Peyer's patch (tissue), 4 donors: ENCODE measurements around the gene FARP1. TPM values are rescaled to one million over a fixed set of nuclear protein-coding genes. Genes with fewer than 3 reads are reported as not detected.
A peak's percentile ranks its signal among the peaks of the same experiment; 100 is the strongest.

Source experiments
- DNase-seq, 3 donors: peaks; one replicate each; pipeline ENCODE4 v3.0.0-alpha.2; 2017 to 2019
- H3K27ac ChIP-seq, 4 donors: fragments of 200-600 bp; sonication (generic); one replicate each; pipeline ENCODE4 v1.5.1; 2016 to 2019
- H3K27me3 ChIP-seq, 2 donors: fragments of 200-600 bp; sonication (generic); one replicate each; pipeline ENCODE4 v1.5.1; 2019
- H3K36me3 ChIP-seq, 3 donors: fragments of 200-600 bp; sonication (generic); one replicate each; pipeline ENCODE4 v1.5.1; 2016 to 2019
- H3K4me1 ChIP-seq, 4 donors: fragments of 200-600 bp; sonication (generic); one replicate each; pipeline ENCODE4 v1.5.1; 2016 to 2019
- H3K4me3 ChIP-seq, 4 donors: fragments of 200-600 bp; sonication (generic); 1 replicate in 3 of 4; 2 replicates in 1 of 4; pipeline ENCODE4 v1.5.1; 2016 to 2019; ENCODE audit warnings: mild to moderate bottlenecking in 1 of 4
- H3K9me3 ChIP-seq, 4 donors: fragments of 200-600 bp; sonication (generic); one replicate each; pipeline ENCODE4 v1.5.1; 2016 to 2019; ENCODE audit warnings: mild to moderate bottlenecking in 1 of 4
- POLR2A ChIP-seq, 2 donors: fragments of 450-650 bp; IDR thresholded peaks; one replicate each; pipeline ENCODE4 v1.5.1; 2017; ENCODE audit warnings: antibody characterized with exemption in 2 of 2, mild to moderate bottlenecking in 2 of 2, moderate library complexity in 2 of 2
- total RNA-seq, 4 donors: library from RNA; depleted of rRNA; stranded (reverse); fragments of >200 nt; gene quantifications; one replicate each; pipeline ENCODE4 v1.1.0, GENCODE V29; 2016
- TF ChIP-seq, protein P1 (sequence below), 6 experiments: fragments of 450-650 bp in 4 of 6; fragments of 200-600 bp in 2 of 6; sonication (generic) in 1 of 6; IDR thresholded peaks; one replicate each; pipeline ENCODE4 v1.5.1; 2017 to 2019; ENCODE audit warnings: antibody characterized with exemption in 6 of 6, mild to moderate bottlenecking in 3 of 6, moderate library complexity in 1 of 6

Gene FARP1
- total RNA-seq, 4 donors from 2014 or later: 10.6 to 61.1 (median 14.9) TPM

- TF ChIP-seq, protein P1, sequence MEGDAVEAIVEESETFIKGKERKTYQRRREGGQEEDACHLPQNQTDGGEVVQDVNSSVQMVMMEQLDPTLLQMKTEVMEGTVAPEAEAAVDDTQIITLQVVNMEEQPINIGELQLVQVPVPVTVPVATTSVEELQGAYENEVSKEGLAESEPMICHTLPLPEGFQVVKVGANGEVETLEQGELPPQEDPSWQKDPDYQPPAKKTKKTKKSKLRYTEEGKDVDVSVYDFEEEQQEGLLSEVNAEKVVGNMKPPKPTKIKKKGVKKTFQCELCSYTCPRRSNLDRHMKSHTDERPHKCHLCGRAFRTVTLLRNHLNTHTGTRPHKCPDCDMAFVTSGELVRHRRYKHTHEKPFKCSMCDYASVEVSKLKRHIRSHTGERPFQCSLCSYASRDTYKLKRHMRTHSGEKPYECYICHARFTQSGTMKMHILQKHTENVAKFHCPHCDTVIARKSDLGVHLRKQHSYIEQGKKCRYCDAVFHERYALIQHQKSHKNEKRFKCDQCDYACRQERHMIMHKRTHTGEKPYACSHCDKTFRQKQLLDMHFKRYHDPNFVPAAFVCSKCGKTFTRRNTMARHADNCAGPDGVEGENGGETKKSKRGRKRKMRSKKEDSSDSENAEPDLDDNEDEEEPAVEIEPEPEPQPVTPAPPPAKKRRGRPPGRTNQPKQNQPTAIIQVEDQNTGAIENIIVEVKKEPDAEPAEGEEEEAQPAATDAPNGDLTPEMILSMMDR (IDR thresholded peaks at IDR 0.05): no peak
- TF ChIP-seq POLR2A (IDR thresholded peaks at IDR 0.05): no peak
- no peak overlapping the region for H3K4me3 ChIP-seq
- DNase-seq: no peak
- H3K9me3 ChIP-seq: no peaks in the 10 kb centered on the region
- H3K36me3 ChIP-seq: peaks cover 0 to 49% (median 0%) of the 10 kb centered on the region in 3 donors
- no peak overlapping the region for H3K27ac ChIP-seq
- no peaks in the 10 kb centered on the region for H3K27me3 ChIP-seq
- H3K4me1 ChIP-seq: peaks cover 0 to 23% (median 17%) of the 10 kb centered on the region in 4 donors
These were observed 330.4 kb downstream of the FARP1 start for GRCh38 chr13:98473135-98473787.

- Histone ChIP-seq H3K27ac (no peak overlapping the region), H3K9me3 (no peaks in the 10 kb centered on the region), H3K4me3 (no peak overlapping the region), H3K27me3 (no peaks in the 10 kb centered on the region), H3K4me1 (peaks cover 0 to 26% (median 19%) of the 10 kb centered on the region in 4 donors), H3K36me3 (peaks cover 0 to 47% (median 0%) of the 10 kb centered on the region in 3 donors)
- no peak for DNase-seq
- TF ChIP-seq POLR2A (IDR thresholded peaks at IDR 0.05): no peak
- TF ChIP-seq, protein P1 (IDR thresholded peaks at IDR 0.05): no peak
These were observed 330.9 kb downstream of the FARP1 start for GRCh38 chr13:98473788-98474144.

DNA sequence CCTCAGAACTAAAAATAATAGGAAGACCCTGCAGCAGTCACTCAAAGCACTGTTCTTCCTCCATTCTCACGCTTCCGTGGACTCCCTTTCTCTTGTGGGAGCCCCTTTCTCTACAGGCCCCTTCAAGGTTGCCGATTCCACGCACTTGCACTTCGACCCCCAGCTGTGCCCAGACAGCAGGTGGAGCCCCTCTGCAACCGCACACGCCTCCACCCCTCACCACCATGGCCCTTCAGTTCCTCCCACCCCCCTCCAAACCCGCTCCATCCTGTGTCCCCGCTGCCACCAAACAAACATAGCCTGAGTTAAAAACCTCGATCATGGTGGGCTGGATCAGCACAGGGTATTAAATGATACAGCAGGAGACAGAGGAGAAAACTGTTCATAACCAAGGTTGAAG, 331.4 kb downstream of the FARP1 start:
- DNase-seq: no peak
- H3K36me3 ChIP-seq: peaks cover 0 to 42% (median 0%) of the 10 kb centered on the region in 3 donors
- no peak overlapping the region for H3K4me3 ChIP-seq
- TF ChIP-seq POLR2A (IDR thresholded peaks at IDR 0.05): no peak
- TF ChIP-seq, protein P1 (IDR thresholded peaks at IDR 0.05): no peak
- no peak overlapping the region for H3K27ac ChIP-seq
- no peaks in the 10 kb centered on the region for H3K27me3 ChIP-seq
- peaks cover 0 to 31% (median 19%) of the 10 kb centered on the region in 4 donors for H3K4me1 ChIP-seq
- no peaks in the 10 kb centered on the region for H3K9me3 ChIP-seq

GRCh38 chr13:98474761-98475160, 331.9 kb downstream of the FARP1 start:
- H3K27ac ChIP-seq: no peak overlapping the region
- DNase-seq: no peak
- H3K36me3 ChIP-seq: peaks cover 0 to 38% (median 0%) of the 10 kb centered on the region in 3 donors
- H3K4me3 ChIP-seq: no peak overlapping the region
- peaks cover 0 to 33% (median 19%) of the 10 kb centered on the region in 4 donors for H3K4me1 ChIP-seq
- TF ChIP-seq, protein P1 (IDR thresholded peaks at IDR 0.05): no peak
- no peak for TF ChIP-seq POLR2A (IDR thresholded peaks at IDR 0.05)
- H3K27me3 ChIP-seq: no peaks in the 10 kb centered on the region
- H3K9me3 ChIP-seq: no peaks in the 10 kb centered on the region

DNA sequence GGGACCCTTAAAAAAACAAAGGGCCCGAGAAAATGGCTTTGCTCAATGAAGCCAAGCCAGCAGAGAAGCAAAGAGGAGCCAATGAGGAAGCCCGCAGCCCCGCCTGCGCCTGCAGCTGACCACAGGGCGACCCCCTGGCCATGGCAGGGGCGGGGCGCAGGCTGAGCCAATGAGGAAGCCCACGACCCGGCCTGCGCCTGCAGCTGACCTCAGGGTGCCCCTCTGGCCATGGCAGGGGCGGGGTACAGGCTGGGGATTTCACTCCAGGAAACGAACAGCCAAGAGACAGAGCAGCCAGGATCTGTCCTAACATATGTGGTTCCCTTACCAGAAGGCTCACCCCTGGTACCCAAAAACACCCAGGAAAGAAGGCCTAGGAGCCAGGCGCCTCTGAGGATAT, 332.6 kb downstream of the FARP1 start:
- Histone ChIP-seq H3K27ac (peak overlapping the region in 2 of 4 donors; percentile 2 to 5), H3K4me1 (peaks cover 0 to 37% (median 19%) of the 10 kb centered on the region in 4 donors), H3K4me3 (no peak overlapping the region), H3K9me3 (no peaks in the 10 kb centered on the region), H3K36me3 (peaks cover 0 to 38% (median 0%) of the 10 kb centered on the region in 3 donors), H3K27me3 (no peaks in the 10 kb centered on the region)
- no peak for DNase-seq
- TF ChIP-seq POLR2A (IDR thresholded peaks at IDR 0.05): no peak
- TF ChIP-seq, protein P1 (IDR thresholded peaks at IDR 0.05): no peak
